ENCODE data around the gene PDK3.

The PDK3 gene

DNA sequence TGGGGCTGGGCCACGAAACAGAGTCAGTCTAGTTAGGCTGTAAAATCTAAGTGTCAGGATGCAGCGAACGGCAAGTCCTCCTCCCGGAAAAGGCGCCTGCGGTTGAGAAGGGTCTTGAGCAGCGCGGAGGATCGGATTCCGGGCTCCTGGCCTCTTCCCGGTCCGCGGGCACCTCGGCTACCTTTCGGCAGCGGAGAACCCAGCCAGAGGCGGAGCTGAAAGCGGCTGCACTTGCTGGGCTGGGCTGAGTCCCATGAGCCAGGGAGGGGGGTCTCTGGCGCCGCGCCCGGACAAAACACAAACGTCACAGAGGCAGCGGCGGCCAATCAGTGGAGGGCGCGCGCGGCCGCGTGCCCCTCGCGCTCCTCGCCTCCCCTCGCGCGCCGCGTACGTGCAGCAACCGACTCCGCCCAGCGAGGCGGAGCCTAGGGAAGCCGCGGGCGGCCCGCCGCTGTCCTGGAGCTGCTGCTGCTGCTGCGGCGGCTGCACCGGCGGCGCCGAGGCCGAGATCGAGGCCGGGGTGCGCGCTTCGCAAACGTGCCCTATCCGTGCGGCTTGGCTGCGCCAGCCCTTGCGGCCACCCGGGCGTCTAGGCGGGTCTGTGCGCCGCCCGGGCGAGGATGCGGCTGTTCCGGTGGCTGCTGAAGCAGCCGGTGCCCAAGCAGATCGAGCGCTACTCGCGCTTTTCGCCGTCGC is at the start of gene PDK3:
Gene PDK3, plus strand, starts transcription at position 451 of the 696 bp plus-strand sequence. Its CDS starts 170 bp downstream, at position 621.
- DNase-seq (ENCODE audit: low read depth), result peak; percentile 19

DNA sequence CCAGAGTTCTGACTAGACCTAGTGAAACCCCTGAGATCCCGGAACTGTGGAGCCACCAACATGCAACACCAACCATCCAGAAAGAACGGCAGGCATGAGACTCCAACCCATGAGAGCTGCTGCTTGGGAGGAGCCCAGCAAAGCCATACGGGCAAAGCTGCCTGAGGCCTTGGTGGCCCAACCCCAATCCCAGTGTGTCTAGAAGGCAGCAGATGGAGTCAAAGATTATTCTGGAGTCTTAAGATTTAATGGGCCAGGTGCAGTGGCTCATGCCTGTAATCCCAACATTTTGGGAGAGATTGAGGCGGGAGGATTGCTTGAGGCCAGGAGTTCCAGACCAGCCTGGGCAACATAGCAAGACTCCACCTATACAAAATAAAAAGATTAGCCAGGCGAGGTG is 49.2 kb upstream of the PDK3 start:
- DNase-seq (ENCODE audit: low read depth), result no peak

DNA sequence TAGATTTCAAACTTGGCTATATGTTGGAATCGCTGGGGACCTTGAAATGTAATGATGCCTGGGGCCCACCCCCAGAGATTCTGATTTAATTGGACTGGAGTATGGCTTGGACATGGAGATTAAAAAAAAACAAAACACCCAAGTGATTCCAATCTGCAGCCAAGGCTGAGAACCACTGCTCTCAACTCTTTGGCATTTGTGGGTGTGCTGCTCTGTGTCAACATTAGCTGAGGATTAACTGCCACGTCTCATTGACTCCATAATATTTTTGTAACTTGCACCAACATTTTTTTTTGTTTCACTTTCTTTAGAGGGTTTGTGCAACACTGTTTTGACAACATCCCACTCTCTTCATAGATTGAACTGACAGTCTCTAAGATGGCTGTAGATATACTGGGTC is 41.1 kb upstream of the PDK3 start:
- no peak for DNase-seq (ENCODE audit: low read depth)

DNA sequence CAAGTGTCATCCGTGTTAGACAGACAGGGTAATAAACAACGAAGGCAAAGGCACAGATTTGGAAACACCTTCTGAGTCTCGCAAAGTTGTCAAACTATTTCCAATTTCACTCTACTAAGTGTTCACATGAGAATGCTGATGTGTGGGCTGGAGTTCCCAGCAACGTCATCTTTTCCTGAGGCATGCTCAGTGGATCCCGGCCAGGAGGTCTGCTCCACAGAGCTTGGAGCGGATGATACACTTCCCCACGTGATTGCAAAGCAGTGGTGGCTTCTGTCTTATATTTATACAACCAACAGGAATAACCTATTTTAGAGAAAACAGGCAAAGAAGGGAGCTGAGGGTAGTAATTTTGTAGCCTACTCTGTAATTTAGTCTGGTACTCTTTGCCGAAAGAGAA is 40.1 kb upstream of the PDK3 start:
- DNase-seq (ENCODE audit: low read depth), result no peak

DNA sequence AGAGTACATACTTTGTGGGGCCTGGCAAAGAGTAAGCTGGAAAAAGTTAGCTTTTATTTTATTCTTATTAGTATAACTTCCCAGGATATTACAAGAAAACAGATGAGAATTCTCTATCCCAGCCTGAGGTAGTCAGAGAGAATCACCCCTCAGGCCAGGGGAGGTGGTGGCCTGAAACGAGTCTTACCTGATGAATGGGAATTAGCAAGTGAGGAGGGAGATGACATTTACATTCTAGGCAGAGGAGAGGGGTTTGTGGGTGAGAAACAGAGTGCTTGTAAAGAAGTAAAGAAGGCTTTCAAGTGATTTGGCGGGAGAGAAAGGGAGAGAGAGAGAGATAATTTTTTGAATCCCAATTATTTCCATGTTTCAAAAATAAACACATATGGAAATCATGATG is 39.3 kb upstream of the PDK3 start:
- DNase-seq (ENCODE audit: low read depth), result no peak

DNA sequence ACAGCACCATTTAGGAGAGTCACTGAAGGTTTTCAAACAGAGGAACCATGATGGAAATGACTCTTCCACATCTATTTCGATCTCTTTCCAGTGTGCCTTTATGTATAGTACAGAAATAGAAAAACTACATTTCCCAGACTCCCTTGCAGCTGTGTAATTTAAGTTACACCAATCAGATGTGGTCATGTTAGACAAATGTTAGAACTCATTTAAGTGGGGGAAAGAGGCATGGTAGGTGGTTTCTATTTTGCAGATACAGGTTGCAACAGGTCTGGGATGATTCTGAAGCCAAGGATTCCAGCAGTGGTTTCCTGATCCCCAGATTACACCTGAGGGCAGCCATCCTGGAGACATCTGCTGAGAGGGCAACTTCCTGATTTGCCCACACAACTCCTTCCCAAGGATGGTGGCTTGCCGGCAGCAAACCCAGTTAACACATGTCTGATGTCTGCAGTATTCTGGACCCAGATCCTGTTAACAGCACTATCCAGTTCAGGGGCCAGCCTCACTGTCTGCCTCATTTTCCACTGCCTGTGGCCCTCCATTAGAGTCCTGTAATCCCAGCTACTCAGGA is 38.7 kb upstream of the PDK3 start:
- DNase-seq (ENCODE audit: low read depth), result no peak

DNA sequence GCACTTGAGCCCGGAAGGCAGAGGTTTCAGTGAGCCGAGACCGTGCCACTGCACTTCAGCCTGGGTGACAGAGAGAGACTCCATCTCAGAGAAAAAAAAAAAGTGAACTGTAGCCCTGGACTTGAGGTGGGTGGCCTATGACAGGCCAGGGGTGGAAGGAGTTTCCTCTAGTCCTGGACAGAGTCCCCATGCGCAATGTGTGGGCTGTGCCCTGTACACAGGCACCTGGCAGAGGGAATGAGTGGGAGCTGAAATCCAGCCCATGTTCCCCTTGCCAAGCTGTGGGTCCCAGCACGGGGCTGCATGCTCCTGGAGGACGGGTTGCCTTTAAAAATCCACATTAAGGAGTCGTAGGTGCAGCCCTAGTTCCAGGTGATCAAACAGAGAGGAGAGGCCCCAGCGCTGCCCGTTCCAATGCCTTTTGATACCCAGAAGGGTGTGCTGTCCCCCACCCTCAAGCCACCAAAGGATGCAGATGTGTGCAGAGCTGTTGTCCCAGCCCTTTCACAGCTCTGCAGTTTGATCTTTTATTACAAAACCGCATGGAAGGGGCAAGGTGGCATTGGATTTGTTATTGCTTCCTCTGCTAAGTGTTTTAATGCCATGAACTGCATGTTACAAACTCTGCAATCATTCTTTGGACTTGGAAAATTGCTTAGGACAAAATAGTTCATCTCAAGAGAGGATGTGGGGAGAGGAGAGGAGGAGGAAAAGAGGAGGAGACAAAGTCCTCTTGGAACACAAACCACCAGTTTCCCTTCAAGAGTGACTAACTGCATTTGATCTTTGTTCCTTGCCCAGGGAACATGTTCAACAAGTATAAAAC is 38.0 kb upstream of the PDK3 start:
- no peak for DNase-seq (ENCODE audit: low read depth)

DNA sequence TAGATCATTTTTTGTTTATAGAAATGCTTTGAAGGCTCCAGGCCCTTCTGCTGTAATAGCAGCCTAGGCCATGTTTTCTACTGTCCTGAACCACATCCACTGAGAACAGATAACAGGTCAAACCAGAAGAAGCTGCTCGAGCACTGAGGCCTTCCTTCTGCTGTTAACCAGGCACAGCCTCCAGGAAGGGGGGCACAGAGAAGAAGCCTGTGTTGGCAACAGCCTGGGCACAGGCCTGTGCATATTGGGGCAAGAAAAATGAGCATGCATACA is 37.4 kb upstream of the PDK3 start:
- no peak for DNase-seq (ENCODE audit: low read depth)

DNA sequence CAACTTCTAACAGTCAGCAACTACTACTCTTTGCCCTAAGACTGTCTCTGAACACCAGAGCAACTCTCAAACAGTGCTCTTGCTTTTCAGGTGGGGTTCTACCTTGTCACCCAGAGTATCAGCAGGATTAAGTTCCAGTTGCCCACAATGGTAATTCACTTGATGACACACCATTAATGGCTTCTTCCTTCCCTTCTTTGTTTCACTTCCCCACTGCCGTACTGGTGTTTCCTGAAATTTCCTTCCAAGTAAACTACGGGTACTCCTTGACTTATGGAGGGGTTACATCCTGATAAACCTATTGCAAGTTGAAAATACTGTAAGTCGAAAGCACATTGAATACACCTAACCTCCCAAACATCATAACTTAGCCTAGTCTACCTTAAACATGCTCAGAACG is 36.6 kb upstream of the PDK3 start:
- DNase-seq (ENCODE audit: low read depth), result no peak

DNA sequence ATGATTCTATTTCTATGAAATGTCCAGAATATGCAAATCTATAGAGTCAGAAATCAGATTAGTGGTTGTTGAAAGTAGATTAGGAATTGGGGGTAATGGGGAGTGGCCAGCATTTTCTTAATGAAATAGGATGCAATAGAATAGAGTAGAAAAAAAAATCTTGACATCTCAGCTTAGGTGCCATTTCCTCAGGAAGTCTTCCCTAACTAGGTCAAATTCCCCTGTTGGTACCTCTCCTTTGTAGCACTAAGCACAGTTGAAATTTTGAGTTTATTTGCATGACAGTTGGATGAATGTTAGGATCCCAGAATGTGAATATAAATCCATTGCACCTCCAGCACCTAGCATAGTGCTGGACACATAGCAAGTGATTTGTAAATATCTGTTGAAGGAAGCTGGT is 30.0 kb upstream of the PDK3 start:
- no peak for DNase-seq (ENCODE audit: low read depth)

DNA sequence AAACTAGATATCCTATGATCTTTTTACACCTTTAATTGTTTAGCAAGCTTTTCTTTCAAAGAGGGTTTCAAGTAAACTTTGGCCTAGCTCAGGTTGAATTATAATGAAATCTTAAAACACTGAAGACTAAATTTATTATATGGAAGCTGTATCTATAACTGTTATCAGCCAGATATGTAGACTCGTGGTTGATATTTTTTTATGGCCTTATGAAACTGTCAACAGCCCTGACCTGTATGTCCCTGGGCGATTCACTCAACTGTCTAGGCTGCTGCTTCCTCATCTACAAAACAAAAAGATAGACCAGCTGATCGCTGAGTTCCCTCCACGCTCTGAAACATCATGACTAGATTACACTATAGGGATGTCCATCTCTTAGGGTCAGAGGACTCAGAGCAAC is 21.2 kb upstream of the PDK3 start:
- DNase-seq (ENCODE audit: low read depth), result no peak

DNA sequence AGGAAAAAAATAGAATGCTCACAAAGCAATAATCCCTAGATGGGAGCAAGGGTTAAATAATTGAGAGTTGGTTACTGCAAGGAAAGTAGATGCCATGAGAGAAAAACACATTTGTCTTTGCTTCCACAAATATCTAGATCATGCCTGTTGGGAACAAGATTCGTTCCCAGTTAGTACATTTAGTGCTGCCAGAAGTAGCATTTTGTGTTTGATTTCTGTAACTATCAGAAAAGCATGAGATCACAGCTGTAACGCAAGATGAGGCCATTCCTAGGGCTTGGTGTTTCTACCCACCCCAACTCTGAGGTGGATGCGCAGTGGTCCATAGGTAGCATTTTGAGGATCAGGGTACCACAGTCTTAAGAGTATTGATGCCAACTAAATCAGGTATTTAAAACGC is 20.4 kb upstream of the PDK3 start:
- DNase-seq (ENCODE audit: low read depth), result no peak

DNA sequence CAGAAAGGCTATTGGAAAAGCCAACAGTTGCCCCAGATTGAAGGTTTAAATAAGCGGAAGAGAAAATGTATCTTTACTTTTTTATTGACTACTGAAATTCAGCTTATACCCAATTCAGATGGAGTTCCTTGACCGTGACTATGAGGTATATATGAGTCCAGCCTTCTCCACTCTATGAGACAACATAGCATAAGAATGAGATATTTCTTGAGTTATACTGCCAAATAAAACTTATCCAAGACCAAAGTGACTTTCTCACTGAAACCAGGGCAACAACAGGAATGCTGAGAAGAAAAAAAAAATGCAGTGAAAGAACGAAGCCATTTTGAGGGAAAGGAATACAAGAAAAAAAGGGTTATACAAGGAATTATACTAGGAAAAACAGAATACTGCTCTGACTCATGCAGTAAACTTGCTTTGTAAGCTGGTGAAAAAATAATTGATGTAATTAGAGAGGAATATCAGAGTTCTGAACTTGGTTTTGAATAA is 16.3 kb upstream of the PDK3 start:
- no peak for DNase-seq (ENCODE audit: low read depth)

DNA sequence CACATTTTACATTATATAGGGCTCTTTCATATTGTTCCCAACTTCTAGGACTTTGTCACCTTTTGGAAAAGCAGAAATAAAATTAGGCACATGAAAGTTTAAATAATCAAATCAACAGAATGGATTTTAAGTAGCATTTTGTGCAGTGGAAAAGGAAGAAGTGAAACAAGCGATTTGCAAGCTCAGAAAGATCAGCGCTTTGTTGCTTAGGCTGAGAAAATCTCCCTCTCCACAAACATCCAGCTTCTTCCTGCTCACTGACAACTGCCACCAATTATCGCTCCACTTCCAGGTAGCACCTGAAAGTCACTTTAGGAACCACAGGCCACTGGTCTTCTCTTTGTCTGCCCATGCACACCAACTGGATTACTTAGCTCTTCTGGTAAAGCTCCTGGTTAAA is 2.0 kb upstream of the PDK3 start:
- DNase-seq (ENCODE audit: low read depth), result no peak

DNA sequence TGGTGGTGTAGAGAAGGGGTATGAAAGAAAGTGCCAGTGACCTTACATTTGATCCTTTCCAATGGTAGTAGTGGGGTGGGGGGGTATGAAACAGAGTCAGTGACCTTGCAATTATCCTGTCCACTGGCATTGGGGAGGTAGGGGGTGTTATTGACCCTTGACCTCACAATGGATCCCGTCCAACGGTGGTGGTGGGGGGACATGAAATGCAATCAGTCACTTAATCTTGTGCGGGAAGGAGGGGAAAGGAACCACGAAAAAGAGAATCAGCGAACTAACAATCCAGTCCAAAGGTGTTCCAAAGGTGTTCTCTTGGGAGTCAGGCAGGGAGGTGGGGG is 619 bp upstream of the PDK3 start:
- DNase-seq (ENCODE audit: low read depth), result no peak

DNA sequence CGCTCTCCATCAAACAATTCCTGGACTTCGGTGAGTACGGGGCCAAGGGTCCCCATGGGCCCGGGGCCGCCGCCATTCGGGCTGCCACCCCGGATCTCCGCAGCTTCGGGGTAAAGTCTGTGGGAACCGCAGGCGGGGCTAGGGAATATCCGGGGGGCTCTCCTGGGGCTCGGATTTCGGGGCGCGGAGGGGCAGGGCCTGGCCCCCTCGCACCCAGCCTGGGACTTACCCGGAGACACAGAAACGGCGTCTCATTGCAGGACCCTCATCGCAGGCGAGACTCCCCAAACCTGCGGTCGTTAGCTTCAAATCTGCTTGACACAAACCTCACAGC is 413 bp downstream of the PDK3 start:
- DNase-seq (ENCODE audit: low read depth), result no peak

DNA sequence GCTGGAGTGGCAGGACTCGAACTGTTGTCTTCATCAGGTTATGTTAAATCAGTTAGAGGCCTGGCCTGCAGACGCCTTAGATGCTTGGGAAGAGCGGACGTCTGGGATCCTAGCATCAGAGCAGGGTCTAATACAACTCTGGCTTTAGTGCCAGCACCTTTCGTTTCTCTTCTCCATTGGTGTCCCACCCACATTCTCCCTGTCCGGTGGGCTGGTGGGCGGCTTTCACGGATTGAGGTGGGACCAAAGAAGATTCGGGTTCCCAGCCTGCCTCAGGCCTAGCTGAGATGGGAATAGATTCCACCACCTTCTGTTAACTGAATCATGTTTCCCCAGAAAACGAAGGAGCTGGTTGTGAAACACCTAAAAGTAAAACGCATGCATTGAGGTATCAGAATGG is 939 bp downstream of the PDK3 start:
- no peak for DNase-seq (ENCODE audit: low read depth)

DNA sequence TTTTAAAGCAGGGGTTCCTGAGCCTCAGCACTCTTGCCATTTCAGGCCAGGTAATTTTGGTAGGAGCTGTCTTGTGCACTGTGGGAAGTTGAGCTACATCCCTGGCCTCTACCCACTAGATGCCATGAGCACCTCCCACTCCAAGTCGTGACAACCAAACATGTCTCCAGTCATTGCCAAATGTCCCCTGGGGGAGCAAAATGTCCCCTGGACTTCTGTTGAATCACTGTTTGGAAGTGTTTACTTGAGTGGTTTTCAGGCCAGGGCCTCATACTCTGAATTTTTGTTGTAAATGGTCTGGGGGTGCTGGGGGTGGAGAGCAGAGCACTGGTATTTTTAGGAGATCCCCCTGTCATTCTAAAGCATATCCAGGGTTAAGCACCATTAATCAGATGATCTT is 3.2 kb downstream of the PDK3 start:
- no peak for DNase-seq (ENCODE audit: low read depth)

DNA sequence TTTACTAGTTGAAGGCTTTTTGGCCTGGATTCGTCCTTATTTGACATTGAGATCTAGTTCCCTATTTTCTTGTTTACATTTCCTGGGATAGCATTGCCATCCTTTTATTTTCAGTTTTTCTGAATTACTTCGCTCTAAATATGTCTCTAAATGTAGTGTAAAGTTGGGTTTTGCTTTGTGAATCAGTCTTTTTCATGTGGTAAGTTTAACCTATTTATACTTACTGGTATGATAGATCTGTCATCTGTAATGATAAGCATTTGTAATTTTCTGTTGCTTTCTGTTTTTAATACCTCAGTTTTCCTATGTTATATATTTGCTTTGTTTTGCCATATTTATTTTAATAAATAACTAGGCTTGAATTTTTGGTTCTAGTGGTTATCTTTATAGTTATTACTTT is 6.7 kb downstream of the PDK3 start:
- no peak for DNase-seq (ENCODE audit: low read depth)

DNA sequence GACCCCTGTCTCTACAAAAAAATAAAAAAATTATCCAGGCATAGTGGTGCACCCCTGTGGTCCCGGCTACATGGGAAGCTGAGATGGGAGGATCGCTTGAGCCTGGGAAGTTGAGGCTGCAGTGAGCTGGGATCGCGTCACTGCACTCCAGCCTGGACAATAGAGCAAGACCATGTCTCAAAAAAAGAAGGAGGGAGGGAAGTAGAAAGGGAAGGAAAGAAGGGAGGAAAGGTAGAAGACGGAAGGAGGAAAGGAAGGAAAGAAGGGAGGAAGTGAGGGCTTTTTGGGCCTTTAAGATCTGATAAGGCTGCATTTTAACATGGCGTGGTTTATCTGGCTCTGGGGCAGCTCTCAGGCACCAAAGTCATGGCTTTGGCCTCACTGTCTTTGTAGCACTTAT is 10.4 kb downstream of the PDK3 start:
- DNase-seq (ENCODE audit: low read depth), result no peak

DNA sequence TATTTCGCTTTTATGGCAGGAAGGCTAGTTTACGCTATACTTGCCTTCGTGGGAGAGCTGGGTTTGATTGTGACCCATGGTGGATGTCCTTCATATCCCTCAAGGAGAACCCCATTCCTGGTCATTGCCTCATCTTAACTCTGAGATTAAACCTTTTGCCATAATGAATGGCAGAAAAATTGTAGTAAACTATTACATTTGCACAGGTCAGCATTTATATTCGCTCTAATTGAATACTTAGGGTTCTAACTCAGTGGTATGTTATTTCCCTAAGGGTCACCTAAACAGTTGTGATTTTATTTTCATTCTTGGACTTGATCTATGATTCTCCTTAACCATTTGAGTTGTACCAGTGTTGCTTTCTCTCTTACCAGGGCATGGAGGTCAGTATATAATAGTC is 13.4 kb downstream of the PDK3 start:
- DNase-seq (ENCODE audit: low read depth), result no peak

DNA sequence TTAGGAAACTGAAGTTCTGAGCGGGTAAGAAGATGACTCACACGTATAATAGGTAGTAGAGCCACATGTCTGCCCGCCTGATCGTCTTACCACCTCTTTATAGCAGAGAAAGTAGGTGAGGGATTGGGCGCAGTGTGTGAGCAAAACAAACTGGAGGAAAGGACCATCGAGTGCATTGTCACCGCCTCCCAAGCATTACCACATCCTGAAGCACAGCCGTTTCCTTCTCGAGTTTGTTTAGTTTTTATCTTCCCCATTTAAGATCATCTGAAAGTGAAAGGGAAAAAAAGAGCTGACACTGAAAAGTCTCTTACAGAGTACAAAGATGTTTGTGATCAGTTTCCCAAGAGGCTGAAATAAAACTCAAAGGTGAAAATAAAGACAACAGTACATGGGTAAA is 14.8 kb downstream of the PDK3 start:
- DNase-seq (ENCODE audit: low read depth), result no peak

DNA sequence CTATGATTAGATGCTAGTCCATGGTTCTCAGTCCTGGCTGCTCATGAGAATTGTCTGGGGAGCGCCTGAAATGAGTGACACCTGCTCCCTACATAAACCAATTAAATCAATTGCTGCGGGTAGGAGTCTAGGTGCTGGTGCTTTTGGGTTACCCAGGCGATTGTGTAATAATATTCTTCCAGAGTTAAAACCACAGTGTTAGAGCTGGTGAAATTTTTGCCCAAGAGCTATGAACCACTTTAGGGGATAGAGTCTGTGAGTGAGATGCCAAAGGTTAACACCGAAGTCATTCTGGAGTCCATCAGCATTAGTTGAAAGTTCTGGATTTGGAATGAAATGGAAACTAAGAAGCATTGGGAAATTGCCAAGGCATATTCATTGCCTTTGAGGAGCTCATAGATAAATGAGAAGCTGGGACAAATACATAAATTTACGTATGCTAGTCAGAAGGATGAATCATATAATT is 15.3 kb downstream of the PDK3 start:
- no peak for DNase-seq (ENCODE audit: low read depth)
